OCI-LY7 (cell line): ENCODE results near the gene MYLK. TPM values are rescaled to one million over a fixed set of nuclear protein-coding genes. Genes with fewer than 3 reads are reported as not detected.
"Not testable (repeated sequence)": the region's sequence is repeated elsewhere in the genome, so short reads cannot be mapped to it uniquely, and the experiment has no call there.

Source experiments
- BruUV-seq: library from RNA; stranded (reverse); fragments of 400-500 nt; replicated peaks from 2 replicates; lab custom pipeline; 2021; lab: Mats Ljungman, UMichigan
- CTCF ChIA-PET: fragments of 300-600 bp; sonication (Branson Sonifier 250); formaldehyde crosslinking; loops from one replicate; lab custom pipeline; 2022; ENCODE audit warnings: antibody characterized with exemption; ENCODE audit not compliant: unreplicated experiment; lab: Charles Lee
- POLR2A ChIA-PET: fragments of 300-600 bp; sonication (Branson Sonifier 250); formaldehyde crosslinking; loops from one replicate; lab custom pipeline; 2022; ENCODE audit warnings: antibody characterized with exemption; lab: Charles Lee
- DNase-seq: peaks from one replicate; pipeline ENCODE4 v3.0.0-alpha.2; 2015; ENCODE audit warnings: low spot score
- H2AFZ ChIP-seq: fragments of 200-600 bp; sonication (generic), shearing (Covaris generic); 2 replicates; pipeline ENCODE4 v1.6.1; 2014; ENCODE audit warnings: mild to moderate bottlenecking, antibody characterized with exemption, low read length, moderate library complexity
- H3K27ac ChIP-seq: fragments of 200-600 bp; sonication (generic); 2 replicates; pipeline ENCODE4 v1.5.1; 2014; ENCODE audit warnings: mixed run types, low read depth, mild to moderate bottlenecking, moderate library complexity, low read length, inconsistent platforms; ENCODE audit not compliant: poor library complexity, severe bottlenecking
- H3K36me3 ChIP-seq: fragments of 200-600 bp; sonication (generic); 2 replicates; pipeline ENCODE4 v1.6.1; 2014; ENCODE audit warnings: mild to moderate bottlenecking, antibody characterized with exemption, low read length, moderate library complexity, mixed read lengths; ENCODE audit not compliant: insufficient read depth
- H3K4me1 ChIP-seq: fragments of 200-600 bp; sonication (generic); 2 replicates; pipeline ENCODE4 v1.5.1; 2014; ENCODE audit warnings: mild to moderate bottlenecking, low read length; ENCODE audit not compliant: insufficient read depth, poor library complexity, severe bottlenecking
- H3K4me2 ChIP-seq: fragments of 200-600 bp; sonication (generic); 2 replicates; pipeline ENCODE4 v1.6.1; 2014; ENCODE audit warnings: mild to moderate bottlenecking, low read length
- H3K4me3 ChIP-seq: fragments of 200-600 bp; sonication (generic); 2 replicates; pipeline ENCODE4 v1.5.1; 2014; ENCODE audit warnings: mild to moderate bottlenecking, low read depth, low read length; ENCODE audit not compliant: poor library complexity, severe bottlenecking
- H3K79me2 ChIP-seq: fragments of 200-600 bp; sonication (generic); 2 replicates; pipeline ENCODE4 v1.6.1; 2016; ENCODE audit warnings: low read depth, mild to moderate bottlenecking, low read length, moderate library complexity, mixed read lengths; ENCODE audit not compliant: insufficient read depth
- H3K9me2 ChIP-seq: fragments of 200-600 bp; sonication (generic); 2 replicates; pipeline ENCODE4 v1.6.1; 2016; ENCODE audit warnings: mild to moderate bottlenecking, low read length, mixed read lengths; ENCODE audit not compliant: insufficient read depth
- H3K9me3 ChIP-seq: fragments of 200-600 bp; sonication (generic); 2 replicates; pipeline ENCODE4 v1.6.1; 2014; ENCODE audit warnings: mild to moderate bottlenecking, mixed run types, low read length, mixed read lengths
- H4K20me1 ChIP-seq: fragments of 200-600 bp; sonication (generic); 2 replicates; pipeline ENCODE4 v1.6.1; 2014; ENCODE audit warnings: mild to moderate bottlenecking, antibody characterized with exemption, low read length, moderate library complexity, mixed read lengths; ENCODE audit not compliant: insufficient read depth
- CTCF ChIP-seq: fragments of 200-600 bp; sonication (generic); conservative IDR thresholded peaks from 2 replicates; pipeline ENCODE4 v1.5.1; 2014; ENCODE audit warnings: mild to moderate bottlenecking, antibody characterized with exemption, low read length, moderate library complexity, mixed read lengths
- EZH2phosphoT487 ChIP-seq: fragments of 200-600 bp; sonication (generic); IDR thresholded peaks from 2 replicates; pipeline ENCODE4 v1.6.1; 2018; ENCODE audit warnings: low read depth, borderline replicate concordance, mild to moderate bottlenecking, mixed run types, antibody characterized with exemption, low read length, moderate library complexity, mixed read lengths
- intact Hi-C: fragments of 100-400 bp; cut with micrococcal nuclease; formaldehyde crosslinking; loops from one replicate; pipeline ENCODE4 v1.10.0; 2022; ENCODE audit not compliant: unreplicated experiment
- total RNA-seq, 2 experiments: library from RNA; depleted of rRNA in 1 of 2; stranded (reverse); fragments of >200 nt in 1 of 2; shearing (Covaris generic) in 1 of 2; gene quantifications; 2 replicates each; pipeline ENCODE4 v1.2.3, GENCODE V29; 2014 to 2022

MYLK gene
- total RNA-seq, 2 experiments from 2014 or later: not detected

DNA sequence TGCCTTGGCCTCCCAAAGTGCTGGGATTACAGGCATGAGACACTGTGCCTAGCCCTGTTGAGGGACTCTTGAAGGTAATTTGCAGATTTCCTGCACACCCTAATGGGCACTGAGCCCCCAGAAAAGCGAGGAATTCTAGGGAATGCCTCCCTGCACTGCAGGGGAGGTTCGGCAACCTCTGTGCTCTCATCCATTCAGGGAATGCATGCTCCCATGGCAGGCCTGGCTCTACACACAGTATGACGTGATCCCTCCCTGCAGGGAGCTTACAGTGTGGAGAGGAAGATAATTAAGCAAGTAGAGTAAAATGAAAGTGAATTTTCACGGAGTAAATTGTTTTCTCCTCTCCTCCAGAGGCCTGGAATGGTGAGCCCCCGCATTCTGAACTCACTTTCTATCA lies 166.0 kb downstream of the MYLK start:
- ChIA-PET POLR2A (no interaction called here), CTCF (interaction anchor here (1.2 kb wide), 1 partner anchor 66 kb away, joined by 3 read pairs; no protein-coding TSS in a partner anchor)
- Histone ChIP-seq H3K4me1 (peaks cover 11% of the 10 kb centered on the region), H3K9me2 (no peaks in the 10 kb centered on the region), H3K9me3 (no peaks in the 10 kb centered on the region), H3K27ac (no peak overlapping the region), H3K4me2 (no peak overlapping the region), H3K79me2 (no peaks in the 10 kb centered on the region), H4K20me1 (no peaks in the 10 kb centered on the region), H3K36me3 (no peaks in the 10 kb centered on the region), H2AFZ (no peak overlapping the region), H3K4me3 (no peak overlapping the region)
- intact Hi-C loops: no loop called here
- no peak for DNase-seq
- BruUV-seq: no TSS peak
- TF ChIP-seq EZH2phosphoT487: no peak
- TF ChIP-seq CTCF: no peak

DNA sequence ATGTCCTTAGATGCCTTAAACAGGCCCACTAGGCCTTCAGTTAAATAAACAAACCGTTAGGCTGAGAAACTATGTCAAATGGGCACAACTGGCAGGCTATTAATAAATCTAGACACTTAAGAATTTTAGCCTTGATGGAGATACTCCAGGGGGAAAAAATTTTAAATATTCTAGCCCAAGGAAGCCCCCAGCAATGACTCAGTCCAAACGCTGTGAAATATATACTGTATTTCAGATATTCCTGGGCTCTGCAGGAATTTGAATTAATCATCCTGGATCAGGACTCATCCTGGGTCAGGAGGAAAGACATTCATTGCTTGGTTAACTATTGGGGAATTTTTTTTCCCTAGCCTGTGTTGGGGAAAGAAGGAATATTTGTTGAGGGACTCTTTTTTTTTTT lies 166.7 kb downstream of the MYLK start:
- H3K4me1 ChIP-seq: peaks cover 11% of the 10 kb centered on the region
- H3K79me2 ChIP-seq, intact Hi-C loops, BruUV-seq, H3K36me3 ChIP-seq, H3K9me2 ChIP-seq, H3K4me3 ChIP-seq, H3K9me3 ChIP-seq, H4K20me1 ChIP-seq, H3K27ac ChIP-seq, CTCF ChIA-PET, H3K4me2 ChIP-seq, DNase-seq, H2AFZ ChIP-seq: not testable (repeated sequence)
- POLR2A ChIA-PET: interaction anchor here (1.1 kb wide), 1 partner anchor 50 kb away, joined by 3 read pairs; no protein-coding TSS in a partner anchor

DNA sequence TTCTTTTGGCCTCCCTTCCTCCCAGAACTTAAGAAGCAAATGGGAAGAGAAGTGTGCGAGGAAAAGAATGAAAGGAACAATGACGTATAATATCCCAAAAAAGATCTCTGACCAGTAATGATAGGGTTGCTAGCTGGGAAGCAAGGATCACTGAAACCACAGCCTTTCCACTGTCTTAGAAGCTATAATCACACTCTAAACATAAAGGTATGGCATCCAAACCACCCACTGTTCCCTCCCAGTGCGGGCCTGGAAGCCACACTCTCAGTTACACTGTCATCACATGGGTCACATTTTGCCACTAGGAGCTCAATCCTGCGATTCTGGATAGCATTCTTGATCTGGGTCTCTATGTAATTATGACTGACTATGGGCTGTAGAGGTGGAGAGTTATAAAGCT lies 167.7 kb downstream of the MYLK start:
- Histone ChIP-seq H3K9me3 (no peaks in the 10 kb centered on the region), H3K4me2 (no peak overlapping the region), H3K4me3 (no peak overlapping the region), H2AFZ (no peak overlapping the region), H3K27ac (no peak overlapping the region), H3K9me2 (no peaks in the 10 kb centered on the region), H3K36me3 (no peaks in the 10 kb centered on the region), H3K4me1 (peaks cover 11% of the 10 kb centered on the region), H3K79me2 (no peaks in the 10 kb centered on the region), H4K20me1 (no peaks in the 10 kb centered on the region)
- CTCF ChIA-PET: no interaction called here
- intact Hi-C loops: no loop called here
- BruUV-seq: no TSS peak
- TF ChIP-seq CTCF (no peak), EZH2phosphoT487 (no peak)
- no peak for DNase-seq
- POLR2A ChIA-PET: interaction anchor here (1.1 kb wide), 1 partner anchor 49 kb away, joined by 3 read pairs; no protein-coding TSS in a partner anchor
